Measurements from ENCODE around the gene ORMDL1.

GRCh38 chr2:189770590-189771322 lies 13.4 kb downstream of the ORMDL1 start:
- TF ChIP-seq CTCF (optimal IDR thresholded peaks at IDR 0.05 in 1 of 3, IDR thresholded peaks at IDR 0.05 in 1 of 3, conservative IDR thresholded peaks at IDR 0.05 in 1 of 3; ENCODE audit: extremely low read depth in 1 of 3, insufficient read depth in 2 of 3, low read length in 3 of 3) (no peak), EZH2 (IDR thresholded peaks at IDR 0.05; ENCODE audit: low read length) (no peak)

Measured in keratinocyte (primary cell).